Peyer's patch (tissue), 4 donors: Measurements from ENCODE around the gene GZF1.

ENCODE experiments used
- CTCF ChIP-seq, 6 experiments: fragments of 450-650 bp in 4 of 6; fragments of 200-600 bp in 2 of 6; sonication (generic) in 1 of 6; IDR thresholded peaks; one replicate each; pipeline ENCODE4 v1.5.1; 2017 to 2019; ENCODE audit warnings: antibody characterized with exemption in 6 of 6, mild to moderate bottlenecking in 3 of 6, moderate library complexity in 1 of 6
- POLR2A ChIP-seq, 2 donors: fragments of 450-650 bp; IDR thresholded peaks; one replicate each; pipeline ENCODE4 v1.5.1; 2017; ENCODE audit warnings: antibody characterized with exemption in 2 of 2, mild to moderate bottlenecking in 2 of 2, moderate library complexity in 2 of 2

GRCh38 chr20:23366384-23366783, 4.4 kb downstream of the GZF1 start:
- TF ChIP-seq CTCF (IDR thresholded peaks at IDR 0.05) = no peak
- TF ChIP-seq POLR2A (IDR thresholded peaks at IDR 0.05) = no peak
